Amniotic stem cell (primary cell): ENCODE measurements around the gene E2F1.
A peak's percentile ranks its signal among the peaks of the same experiment; 100 is the strongest.
"Not testable (repeated sequence)": the region's sequence is repeated elsewhere in the genome, so short reads cannot be mapped to it uniquely, and the experiment has no call there.

Experiments used
- DNase-seq: peaks from one replicate; lab custom pipeline; 2025; lab: John Stamatoyannopoulos, UW

Gene E2F1

DNA sequence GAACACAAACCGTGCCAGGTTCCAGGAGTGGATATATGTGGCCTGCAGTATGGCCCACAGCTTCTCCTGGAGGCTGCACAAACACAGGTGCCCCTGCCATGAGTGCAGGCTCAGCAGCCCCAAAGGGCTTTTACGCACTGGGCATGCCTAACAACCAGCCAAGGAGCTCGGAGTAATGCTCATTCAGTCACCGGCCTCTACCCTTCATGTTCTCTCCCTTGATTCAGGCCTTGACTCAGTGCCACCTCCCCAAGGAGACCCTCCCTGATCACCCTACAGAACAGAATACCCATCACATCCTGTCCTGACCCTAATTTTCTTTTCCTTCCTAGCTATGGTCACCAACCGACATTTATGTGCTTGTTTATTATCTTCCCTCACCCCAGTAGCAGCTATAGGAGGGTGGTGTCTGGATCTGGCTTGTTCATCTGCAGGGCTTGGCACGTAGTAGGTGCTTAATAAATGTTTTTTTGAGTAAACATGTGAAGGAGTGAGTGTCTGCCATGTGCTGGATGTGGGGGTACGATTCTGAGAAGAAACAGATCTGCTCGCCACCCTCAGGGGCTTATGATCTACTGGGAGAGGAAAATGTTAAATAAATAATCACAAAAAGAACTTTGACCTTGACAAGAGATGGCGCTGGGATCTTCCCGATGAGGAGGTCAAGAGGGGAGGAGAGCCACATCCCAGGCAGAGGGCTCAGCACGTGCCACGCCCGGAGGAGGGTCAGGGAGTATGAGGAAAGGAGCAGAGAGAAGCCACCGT, 24.7 kb upstream of the E2F1 start:
- no peak for DNase-seq

DNA sequence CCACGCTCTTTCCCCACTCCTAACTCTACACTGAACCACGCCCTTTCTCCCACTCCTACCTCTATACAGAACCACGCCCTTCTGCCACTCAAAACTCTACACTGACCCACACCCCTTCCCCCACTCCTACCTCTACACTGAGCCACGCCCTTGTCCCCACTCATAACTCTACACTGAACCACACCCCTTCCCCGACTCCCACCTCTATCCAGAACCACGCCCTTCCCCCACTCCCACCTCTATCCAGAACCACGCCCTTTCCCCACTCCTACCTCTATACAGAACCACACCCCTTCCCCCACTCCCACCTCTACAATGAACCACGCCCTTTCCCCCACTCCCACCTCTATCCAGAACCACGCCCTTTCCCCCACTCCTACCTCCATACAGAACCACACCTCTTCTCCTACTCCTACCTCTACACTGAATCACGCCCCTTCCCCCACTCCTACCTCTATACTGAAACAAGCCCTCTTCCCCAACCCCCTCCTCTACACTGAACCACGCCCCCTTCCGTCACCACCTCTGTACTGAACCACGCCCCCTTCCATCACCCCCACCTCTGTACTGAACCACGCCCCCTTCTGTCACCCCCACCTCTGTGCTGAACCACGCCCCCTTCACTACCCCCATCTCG, 23.8 kb upstream of the E2F1 start:
- no peak for DNase-seq

DNA sequence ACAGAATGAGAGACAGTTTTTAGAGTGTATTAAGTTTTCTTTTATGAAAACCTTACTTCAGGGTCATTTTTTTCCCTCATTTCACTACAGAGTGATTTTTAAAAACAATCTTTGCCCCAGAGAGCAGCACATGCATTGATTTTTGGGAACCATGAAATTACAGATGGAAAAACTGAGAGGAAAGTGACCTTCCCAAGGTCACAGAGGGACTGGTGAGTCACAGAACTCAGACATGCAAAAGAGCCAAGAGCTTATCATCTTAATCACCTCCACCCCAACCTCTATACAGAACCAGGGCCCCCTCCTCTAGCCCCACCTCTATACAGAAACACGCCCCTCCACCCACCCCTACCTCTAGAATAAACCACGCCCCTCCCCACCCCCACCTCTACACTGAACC, 23.2 kb upstream of the E2F1 start:
- no peak for DNase-seq

DNA sequence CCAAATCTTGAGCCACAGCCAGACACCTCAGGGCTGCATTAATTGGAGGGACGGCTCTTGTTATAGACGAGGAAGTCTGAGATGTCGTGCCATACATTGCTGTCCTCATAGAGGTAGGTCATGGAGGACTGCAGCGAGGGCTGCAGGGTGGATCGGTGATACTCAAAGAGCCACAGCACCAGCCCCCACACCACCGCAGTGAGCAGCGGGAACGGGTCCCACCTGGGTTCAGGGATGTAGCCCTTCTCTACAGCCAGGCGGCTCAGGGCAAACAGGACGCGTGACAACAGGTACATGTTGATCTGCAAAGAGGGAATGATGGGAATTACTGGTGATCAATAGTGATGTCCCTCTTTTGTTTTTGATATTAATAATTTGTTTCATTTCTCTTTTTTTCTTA, 21.5 kb upstream of the E2F1 start:
- no peak for DNase-seq

DNA sequence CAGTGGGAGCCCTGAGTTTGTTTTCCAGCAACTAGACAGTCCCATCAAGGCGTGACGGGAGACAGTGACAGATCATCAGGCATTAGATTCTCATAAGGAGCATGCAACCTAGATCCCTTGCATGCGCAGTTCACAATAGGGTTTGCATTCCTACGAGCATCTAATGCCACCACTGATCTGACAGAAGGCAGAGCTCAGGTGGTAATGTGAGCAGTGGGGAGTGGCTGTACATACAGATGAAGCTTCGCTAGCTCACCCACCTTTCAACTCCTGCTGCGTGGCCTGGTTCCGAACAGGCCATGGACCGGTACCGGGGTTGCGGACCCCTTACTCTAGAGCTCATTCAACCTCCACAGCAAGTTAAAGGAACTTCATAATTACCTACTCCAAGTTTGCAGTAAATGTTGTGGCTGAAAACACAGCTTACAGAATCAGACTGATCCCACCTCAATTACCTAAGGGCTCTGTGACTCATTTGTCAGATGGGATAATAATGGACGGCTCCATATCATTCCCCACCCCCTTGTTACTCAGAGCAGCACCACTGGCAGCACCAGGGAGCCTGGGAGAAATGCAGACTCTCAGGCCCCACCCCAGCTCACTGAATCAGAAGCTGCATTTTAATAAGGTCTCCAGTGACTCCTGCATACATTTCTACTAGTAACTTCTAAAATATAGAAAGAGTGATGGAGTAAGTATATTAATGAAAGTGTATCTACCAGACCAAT, 18.2 kb upstream of the E2F1 start:
- no peak for DNase-seq

DNA sequence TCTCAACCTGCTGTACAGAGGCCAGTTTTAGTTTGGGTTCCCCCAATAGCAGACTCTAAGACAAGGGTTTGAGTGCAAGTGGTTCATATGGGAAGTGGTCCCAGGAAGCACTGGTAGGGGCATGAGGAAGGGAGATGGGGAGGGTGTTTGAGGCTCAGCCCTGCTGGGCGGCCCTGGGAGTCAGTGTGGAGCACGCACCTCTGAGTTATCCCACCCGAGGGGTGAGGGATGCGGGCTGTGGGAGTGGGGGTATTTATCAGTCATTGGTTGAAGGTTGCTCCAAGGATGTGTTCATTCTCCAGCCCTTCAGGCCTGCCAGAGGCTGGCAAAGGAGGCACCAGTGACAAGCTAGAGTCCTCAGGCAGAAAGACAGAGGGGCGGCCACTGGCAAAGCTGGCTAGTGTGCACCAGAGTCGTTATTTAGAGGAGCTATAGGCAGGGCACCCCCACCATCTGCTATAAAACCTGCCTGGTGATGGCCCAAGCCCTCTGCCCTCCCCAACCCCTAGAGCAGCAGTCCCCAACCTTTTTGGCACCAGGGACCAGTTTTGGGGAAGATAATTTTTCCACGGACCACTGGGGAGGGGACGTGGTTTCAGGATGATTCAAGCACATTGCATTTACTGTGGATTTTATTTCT, 17.4 kb upstream of the E2F1 start:
- DNase-seq = no peak

DNA sequence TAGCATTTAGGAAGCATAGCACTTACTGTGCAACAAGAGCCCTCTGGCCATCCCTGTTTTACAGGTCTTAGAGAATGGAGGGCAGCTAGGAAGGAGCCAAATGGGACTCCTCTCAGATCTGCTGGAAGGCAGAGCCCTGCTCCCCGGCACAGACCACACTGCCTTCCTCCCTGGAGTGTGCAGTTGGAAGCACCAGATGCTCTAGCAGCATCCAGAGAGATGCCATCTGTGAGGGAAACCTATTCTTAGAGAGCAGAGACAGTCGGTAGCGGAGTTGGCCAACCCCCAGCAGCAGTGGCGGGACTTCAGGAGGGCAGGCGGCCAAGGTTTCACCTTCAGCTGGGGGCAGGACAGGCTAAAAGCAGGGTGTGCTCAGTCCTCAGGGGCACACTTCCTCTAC, 16.7 kb upstream of the E2F1 start:
- no peak for DNase-seq

DNA sequence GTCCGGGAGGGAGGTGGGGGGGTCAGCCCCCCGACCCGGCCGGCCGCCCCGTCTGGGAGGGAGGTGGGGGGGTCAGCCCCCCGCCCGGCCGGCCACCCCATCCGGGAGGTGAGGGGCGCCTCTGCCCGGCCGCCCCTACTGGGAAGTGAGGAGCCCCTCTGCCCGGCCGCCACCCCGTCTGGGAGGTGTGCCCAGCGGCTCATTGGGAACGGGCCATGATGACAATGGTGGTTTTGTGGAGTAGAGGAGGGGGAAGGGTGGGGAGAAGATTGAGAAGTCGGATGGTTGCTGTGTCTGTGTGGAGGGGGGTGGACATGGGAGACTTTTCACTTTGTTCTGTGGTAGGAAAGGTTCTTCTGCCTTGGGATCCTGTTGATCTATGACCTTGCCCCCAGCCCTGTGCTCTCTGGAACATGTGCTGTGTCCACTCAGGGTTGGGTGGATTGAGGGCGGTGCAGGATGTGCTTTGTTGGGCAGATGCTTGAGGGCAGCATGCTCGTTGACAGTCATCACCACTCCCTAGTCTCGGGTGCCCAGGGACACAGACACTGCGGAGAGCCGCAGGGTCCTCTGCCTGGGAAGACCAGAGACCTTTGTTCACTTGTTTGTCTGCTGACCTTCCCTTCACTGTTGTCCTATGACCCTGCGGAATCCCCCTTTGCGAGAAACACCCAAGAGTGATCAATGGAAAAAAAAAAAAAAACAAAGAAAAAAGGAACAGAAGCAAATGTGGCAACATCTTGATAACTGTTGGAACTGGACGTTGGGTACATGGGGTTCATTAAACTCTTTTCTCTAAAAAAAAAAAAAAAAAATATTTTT, 15.7 kb upstream of the E2F1 start:
- no peak for DNase-seq

DNA sequence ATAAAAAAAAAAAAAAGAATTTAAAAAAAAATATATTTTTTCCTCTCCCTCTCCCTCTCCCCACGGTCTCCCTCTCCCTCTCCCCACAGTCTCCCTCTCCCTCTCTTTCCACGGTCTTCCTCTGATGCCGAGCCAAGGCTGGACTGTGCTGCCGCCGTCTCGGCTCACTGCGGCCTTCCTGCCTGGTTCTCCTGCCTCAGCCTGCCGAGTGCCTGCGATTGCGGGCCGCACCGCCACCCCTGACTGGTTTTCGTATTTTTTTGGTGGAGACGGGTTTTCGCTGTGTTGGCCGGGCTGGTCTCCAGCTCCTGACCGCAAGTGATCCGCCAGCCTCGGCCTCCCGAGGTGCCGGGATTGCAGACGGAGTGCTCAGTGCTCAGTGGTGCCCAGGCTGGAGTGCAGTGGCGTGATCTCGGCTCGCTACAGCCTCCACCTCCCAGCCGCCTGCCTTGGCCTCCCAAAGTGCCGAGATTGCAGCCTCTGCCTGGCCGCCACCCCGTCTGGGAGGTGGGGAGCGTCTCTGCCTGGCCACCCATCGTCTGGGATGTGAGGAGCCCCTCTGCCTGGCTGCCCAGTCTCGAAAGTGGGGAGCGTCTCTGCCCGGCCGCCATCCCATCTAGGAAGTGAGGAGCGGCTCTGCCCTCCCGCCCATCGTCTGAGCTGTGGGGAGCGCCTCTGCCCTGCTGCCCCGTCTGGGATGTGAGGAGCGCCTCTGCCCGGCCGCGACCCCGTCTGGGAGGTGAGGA, 14.7 kb upstream of the E2F1 start:
- DNase-seq = not testable (repeated sequence)

DNA sequence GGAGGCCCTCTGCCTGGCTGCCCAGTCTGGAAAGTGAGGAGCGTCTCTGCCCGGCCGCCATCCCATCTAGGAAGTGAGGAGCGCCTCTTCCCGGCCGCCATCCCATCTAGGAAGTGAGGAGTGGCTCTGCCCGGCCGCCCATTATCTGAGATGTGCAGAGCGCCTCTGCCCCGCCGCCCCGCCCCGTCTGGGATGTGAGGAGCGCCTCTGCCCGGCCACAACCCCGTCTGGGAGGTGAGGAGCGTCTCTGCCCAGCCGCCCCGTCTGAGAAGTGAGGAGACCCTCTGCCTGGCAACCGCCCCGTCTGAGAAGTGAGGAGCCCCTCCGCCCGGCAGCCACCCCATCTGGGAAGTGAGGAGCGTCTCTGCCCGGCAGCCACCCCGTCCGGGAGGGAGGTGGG, 12.8 kb upstream of the E2F1 start:
- DNase-seq = not testable (repeated sequence)

DNA sequence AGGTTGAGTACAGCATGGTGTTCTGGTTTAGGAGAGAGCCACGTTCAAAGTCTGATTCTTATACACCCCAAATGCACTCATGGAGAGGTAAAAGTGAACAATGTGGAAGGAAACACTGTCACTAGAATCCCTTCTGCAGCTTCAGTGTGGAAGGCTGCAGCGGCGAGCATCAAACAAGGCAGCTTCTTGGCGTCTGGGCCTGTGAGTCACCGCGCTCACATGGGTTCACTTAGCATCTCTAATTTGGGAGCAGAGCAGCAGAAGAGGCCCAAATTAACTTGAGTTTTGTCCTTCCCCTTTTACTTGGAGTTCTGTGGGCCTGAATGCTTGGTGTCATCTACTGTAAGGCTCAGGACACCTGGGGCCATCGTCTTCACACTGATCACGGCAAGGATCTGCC, 10.9 kb upstream of the E2F1 start:
- DNase-seq = peak; percentile 71

DNA sequence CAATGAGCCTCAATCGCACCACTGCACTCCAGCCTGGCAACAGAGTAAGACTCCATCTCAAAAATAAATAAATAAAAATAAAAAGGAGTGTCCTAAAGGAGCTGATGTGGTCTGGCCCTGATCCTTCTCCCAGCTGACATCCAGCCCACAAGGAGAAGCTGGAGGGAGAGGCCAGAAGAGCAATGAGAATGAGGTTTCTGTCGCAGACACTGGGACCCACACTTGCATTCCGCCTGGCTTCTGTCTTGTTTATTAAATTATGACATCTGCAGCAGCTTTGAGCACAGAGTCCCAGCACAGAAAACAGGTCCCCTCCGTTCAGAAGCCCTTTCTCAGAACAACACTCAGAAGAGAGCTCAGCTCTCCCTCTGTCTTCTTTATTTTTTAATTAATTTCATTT, 10.3 kb upstream of the E2F1 start:
- no peak for DNase-seq

DNA sequence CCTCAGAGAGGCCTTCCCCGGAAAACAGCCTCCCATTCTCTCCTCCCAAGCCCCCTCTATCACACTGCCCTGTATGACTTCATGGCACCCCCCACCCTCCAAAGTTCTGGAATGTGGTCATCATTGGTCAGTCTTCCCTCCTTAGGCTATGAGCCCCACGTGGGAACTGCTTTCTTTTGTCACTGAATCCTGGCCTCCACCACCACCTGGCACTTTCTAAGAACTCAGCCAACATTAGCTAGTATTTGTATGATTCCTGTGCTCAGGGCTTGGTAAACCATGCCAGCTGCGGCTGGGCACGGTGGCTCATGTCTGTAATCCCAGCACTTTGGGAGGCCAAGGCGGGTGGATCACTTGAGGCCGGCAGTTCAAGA, 8.4 kb upstream of the E2F1 start:
- no peak for DNase-seq

DNA sequence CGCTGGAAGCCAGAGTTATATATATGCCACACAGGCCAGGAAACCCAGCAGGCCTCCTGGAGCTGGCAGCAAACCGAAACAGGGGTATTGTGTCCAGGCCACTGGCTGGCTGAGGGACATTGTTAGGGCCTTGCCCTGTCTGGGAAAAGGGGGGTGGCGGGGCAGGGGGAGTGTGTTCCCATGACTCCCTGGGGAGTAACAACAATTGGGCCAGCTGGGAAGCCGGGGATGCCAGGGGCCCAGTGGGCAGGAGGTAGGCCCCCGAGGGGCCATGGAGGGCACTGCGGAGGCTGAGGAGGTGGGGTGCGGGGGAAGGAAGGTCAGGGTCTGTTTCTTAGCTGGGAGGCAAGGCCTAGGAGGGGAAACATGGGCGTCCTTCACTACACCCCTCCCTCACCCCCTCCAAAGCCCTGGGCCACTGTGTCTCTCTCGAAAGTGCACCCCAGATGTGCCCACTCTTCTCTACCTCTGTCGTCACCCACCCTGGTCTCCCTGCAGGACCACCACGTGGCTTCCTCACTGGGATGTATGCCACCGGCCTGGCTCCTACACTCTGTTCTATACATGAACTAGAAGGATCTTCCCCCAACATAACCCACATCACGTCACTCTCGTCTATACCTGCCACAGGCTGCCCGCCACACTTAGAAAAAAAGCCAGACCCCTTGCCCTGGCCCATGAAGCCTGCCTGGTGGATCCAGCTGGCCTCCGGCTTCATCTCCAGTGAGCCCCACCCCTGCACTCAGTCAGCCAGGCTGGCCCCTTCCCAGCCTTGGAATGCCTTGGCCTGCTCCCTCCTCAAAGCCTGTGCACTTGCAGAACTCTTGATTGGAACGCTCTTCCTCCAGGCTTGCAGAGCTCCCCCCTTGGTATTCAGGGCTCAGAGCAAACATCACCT, 7.8 kb upstream of the E2F1 start:
- no peak for DNase-seq

DNA sequence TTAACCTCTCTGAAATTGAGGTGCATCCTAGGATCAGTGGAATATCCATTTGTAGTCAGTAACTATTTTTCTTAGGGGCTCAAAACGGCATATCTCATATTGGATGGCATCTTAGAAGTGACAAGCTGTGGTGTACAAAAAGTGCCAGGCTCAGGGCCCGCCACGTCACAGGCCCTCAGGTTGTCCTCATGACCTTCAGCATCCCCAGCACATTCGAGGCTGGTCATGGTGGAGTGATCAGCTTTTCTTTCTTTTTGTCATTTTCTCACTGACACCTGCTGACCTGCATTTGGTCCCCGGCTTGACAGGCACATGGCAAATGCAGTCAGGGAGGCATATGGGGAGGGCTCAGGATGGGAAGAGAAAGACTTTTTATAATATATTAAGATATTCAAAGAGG, 7.1 kb upstream of the E2F1 start:
- DNase-seq = no peak

DNA sequence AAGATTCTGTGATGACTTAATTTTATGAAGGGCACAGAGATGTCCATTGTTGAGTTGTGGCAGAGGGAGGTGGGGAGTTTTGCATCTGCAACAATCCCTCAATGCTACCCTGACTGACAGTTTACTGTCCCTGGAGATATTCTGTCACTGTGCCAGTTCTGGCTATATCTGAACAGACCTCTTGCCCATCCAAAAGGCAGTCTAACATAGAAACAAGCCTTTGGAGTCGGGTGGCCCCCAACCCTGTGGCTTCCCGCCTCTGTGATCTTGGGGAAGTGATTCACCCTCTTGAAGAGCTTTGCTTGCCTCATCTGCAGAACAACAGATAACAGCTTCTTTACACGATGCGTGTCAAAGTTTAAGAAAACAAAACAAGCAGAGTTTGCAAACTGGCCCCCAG, 3.8 kb upstream of the E2F1 start:
- DNase-seq = no peak

DNA sequence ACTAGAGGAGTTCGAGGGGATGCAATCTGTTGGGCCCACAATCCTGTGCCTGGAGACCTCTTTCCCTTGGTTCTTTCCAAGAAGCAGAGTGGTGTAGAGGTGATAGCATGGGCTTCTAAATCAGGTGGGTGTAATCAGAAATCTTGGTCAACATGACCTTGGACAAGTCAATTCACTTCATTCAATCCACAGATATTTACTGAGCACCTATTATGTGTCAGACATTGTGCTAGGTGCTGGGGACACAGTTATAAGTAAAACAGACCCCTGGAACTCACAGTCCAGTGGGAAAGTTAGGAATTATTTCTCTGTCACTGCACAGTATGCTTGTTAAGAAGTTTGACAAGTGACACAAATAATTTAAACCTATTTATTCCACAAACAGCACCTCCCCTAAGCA, 3.3 kb upstream of the E2F1 start:
- no peak for DNase-seq

DNA sequence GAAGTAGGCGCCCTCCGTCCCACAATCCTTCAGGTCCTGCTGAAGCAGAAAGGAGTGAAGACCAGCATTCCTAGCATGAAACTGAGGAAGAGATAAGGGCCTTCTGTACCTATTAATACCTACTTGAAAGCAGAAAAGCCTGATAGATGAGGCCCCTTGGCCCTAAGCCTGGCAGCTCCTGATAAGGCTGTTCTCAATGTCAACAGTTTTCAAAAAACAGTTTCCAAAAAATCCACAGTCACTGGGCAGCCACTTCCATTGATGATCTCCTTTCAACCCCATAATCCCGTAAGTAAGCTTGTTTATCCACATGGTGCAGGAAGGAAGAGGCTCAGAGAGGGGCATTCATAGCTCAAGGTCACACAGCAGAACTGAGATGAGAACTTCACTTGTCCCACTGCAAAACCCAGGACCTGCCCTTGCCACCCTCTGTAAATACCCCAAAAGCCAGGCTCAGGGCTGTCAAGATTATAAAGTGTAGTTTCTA, 2.8 kb upstream of the E2F1 start:
- no peak for DNase-seq

DNA sequence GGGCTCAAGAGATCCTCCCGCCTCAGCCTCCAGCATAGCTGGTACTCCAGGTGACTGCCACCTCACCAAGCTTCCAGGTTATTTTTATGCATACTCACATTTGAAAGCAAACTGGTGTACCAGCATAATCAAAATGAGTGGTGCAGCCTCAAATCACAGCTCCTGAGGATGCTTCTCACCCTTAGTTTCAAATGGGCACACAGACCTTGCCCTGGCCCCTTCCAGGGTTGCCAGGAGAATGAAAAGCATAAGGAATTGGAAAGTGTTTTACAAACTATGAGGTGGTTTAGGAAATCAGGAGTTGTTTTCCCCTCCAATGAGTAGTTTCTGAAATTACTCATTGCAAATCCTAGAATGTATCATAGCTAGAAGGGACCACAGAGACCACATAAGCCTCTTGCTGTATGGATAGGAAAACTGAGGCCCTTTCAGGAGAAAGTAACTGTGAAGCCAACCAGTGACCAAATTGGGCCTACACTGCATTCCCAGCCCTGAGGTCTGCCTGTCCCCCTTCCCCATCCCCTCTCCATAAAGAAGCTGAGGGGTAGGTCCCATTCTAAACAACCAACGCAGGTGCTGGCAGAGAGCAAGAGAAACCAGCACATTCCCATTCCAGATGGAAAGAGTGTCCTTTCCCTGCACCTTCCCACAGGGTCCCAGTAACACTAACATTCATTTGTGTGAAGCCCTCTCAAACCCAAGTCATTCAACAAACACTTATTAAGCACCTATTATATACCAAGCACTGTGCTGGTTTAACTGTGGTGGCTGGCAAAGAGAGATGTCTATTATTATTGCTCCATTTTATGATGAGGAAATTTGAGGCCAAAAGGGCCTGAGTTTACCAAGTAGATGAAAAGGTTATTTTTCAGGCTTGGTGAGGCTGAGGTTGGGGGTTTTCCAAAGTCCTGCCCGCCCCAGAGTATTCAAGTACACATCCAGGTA, 2.1 kb upstream of the E2F1 start:
- DNase-seq = no peak
